ENCODE results near the gene RANBP3. TPM values are rescaled to one million over a fixed set of nuclear protein-coding genes. Genes with fewer than 3 reads are reported as not detected.

Gene RANBP3
- total RNA-seq, 2 experiments from 2014 or later = 74.3 to 90.2 TPM

DNA sequence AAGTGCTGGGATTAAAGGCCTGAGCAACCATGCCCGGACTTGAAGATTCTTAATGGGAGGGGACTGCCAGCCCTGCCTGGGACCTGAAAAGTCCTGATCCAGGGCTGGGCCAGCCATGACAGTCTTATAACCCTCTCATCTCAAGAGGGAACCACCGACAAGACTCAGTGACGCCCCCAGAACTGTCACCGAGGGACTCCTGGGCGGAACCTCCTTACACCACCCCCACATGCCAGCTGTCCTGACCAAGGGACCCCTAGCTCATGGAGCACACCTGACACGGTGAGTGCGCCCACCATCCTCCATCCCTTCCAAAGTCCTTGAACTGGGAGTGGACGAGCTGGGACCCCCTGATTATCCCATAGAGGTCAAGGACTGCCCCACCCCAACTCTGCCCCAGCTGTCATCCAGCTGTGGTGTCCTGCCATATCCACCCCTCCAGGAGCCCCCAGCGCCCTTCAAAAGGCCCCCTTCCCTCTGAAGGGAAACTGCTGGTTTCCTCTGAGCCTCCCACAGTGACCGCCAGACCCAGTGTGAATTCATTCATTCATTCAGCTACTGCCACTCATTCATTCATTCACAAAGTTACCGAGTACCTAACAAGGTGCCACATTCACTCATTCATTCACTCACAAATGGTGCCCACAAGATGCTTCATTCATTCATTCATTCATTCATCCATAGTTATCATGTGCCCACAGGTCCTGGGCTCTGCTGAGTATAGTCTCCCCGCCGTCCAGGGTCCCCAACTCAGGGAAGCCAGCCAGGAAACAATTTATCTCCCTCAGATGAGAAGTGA is 78.0 kb downstream of the RANBP3 start:
- ChIA-PET POLR2A (no interaction called here), CTCF (ENCODE audit: unreplicated experiment) (no interaction called here)

GRCh38 chr19:5897189-5897969 is 80.6 kb downstream of the RANBP3 start:
- H4K20me1 ChIP-seq (ENCODE audit: insufficient read depth, low read length) = no peaks in the 10 kb centered on the region
- no peaks in the 10 kb centered on the region for H3K9me2 ChIP-seq (ENCODE audit: insufficient read depth, low read length)
- H2AFZ ChIP-seq (ENCODE audit: low read length) = no peak overlapping the region
- H3K36me3 ChIP-seq (ENCODE audit: insufficient read depth, low read length) = peaks cover 48% of the 10 kb centered on the region
- H3K79me2 ChIP-seq (ENCODE audit: insufficient read depth, low read depth, low read length) = peaks cover 34% of the 10 kb centered on the region
- CTCF ChIA-PET (ENCODE audit: unreplicated experiment) = no interaction called here
- no peak for DNase-seq (ENCODE audit: low spot score)
- H3K9me3 ChIP-seq (ENCODE audit: low read length) = no peaks in the 10 kb centered on the region
- no peak overlapping the region for H3K4me2 ChIP-seq (ENCODE audit: low read length)
- no peak overlapping the region for H3K4me3 ChIP-seq (ENCODE audit: low read depth, low read length, poor library complexity, severe bottlenecking)
- no TSS peak for BruUV-seq (replicated peaks)
- intact Hi-C loops (cut with micrococcal nuclease; ENCODE audit: unreplicated experiment) = no loop called here
- POLR2A ChIA-PET = no interaction called here
- peaks cover 8% of the 10 kb centered on the region for H3K4me1 ChIP-seq (ENCODE audit: insufficient read depth, low read length, poor library complexity, severe bottlenecking)
- TF ChIP-seq, protein P1, sequence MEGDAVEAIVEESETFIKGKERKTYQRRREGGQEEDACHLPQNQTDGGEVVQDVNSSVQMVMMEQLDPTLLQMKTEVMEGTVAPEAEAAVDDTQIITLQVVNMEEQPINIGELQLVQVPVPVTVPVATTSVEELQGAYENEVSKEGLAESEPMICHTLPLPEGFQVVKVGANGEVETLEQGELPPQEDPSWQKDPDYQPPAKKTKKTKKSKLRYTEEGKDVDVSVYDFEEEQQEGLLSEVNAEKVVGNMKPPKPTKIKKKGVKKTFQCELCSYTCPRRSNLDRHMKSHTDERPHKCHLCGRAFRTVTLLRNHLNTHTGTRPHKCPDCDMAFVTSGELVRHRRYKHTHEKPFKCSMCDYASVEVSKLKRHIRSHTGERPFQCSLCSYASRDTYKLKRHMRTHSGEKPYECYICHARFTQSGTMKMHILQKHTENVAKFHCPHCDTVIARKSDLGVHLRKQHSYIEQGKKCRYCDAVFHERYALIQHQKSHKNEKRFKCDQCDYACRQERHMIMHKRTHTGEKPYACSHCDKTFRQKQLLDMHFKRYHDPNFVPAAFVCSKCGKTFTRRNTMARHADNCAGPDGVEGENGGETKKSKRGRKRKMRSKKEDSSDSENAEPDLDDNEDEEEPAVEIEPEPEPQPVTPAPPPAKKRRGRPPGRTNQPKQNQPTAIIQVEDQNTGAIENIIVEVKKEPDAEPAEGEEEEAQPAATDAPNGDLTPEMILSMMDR (conservative IDR thresholded peaks at IDR 0.05; ENCODE audit: low read length) = peak; percentile 61
- TF ChIP-seq EZH2phosphoT487 (IDR thresholded peaks at IDR 0.05; ENCODE audit: borderline replicate concordance, low read depth, low read length) = no peak
- H3K27ac ChIP-seq (ENCODE audit: low read depth, low read length, poor library complexity, severe bottlenecking) = no peak overlapping the region

More for the DNA sequence above, 78.0 kb downstream of the RANBP3 start:
- intact Hi-C loops (cut with micrococcal nuclease; ENCODE audit: unreplicated experiment) = loop anchor here (5.0 to 10.0 kb wide), 2 partner anchors 52 to 125 kb away; no protein-coding TSS in a partner anchor
- no TSS peak for BruUV-seq (replicated peaks)
- no peak overlapping the region for H3K27ac ChIP-seq (ENCODE audit: low read depth, low read length, poor library complexity, severe bottlenecking)
- TF ChIP-seq EZH2phosphoT487 (IDR thresholded peaks at IDR 0.05; ENCODE audit: borderline replicate concordance, low read depth, low read length) = no peak
- TF ChIP-seq, protein P1 (conservative IDR thresholded peaks at IDR 0.05; ENCODE audit: low read length) = no peak
- H3K4me1 ChIP-seq (ENCODE audit: insufficient read depth, low read length, poor library complexity, severe bottlenecking) = peaks cover 12% of the 10 kb centered on the region
- H2AFZ ChIP-seq (ENCODE audit: low read length) = no peak overlapping the region
- no peaks in the 10 kb centered on the region for H4K20me1 ChIP-seq (ENCODE audit: insufficient read depth, low read length)
- H3K4me2 ChIP-seq (ENCODE audit: low read length) = no peak overlapping the region
- DNase-seq (ENCODE audit: low spot score) = no peak
- H3K9me2 ChIP-seq (ENCODE audit: insufficient read depth, low read length) = no peaks in the 10 kb centered on the region
- H3K9me3 ChIP-seq (ENCODE audit: low read length) = no peaks in the 10 kb centered on the region
- H3K79me2 ChIP-seq (ENCODE audit: insufficient read depth, low read depth, low read length) = peaks cover 45% of the 10 kb centered on the region
- H3K36me3 ChIP-seq (ENCODE audit: insufficient read depth, low read length) = peaks cover 44% of the 10 kb centered on the region
- H3K4me3 ChIP-seq (ENCODE audit: low read depth, low read length, poor library complexity, severe bottlenecking) = no peak overlapping the region
